WERI-Rb-1 (cell line): Measurements from ENCODE around the gene CDC42EP2.
A peak's percentile ranks its signal among the peaks of the same experiment; 100 is the strongest.

Experiments used
- DNase-seq: peaks from one replicate; pipeline ENCODE4 v3.0.0-alpha.2; 2020
- H3K27ac ChIP-seq: fragments of 250-450 bp; sonication (Bioruptor Pico); 2 replicates; pipeline ENCODE4 v1.5.1; 2020; ENCODE audit warnings: mild to moderate bottlenecking, moderate library complexity
- H3K27me3 ChIP-seq: fragments of 250-450 bp; sonication (Bioruptor Pico); 2 replicates; pipeline ENCODE4 v1.5.1; 2021; ENCODE audit warnings: mild to moderate bottlenecking, low read depth, moderate library complexity; ENCODE audit not compliant: insufficient read depth, severe bottlenecking
- H3K36me3 ChIP-seq: fragments of 250-450 bp; sonication (Bioruptor Pico); 2 replicates; pipeline ENCODE4 v1.5.1; 2020; ENCODE audit warnings: mild to moderate bottlenecking, moderate library complexity
- H3K4me3 ChIP-seq: 2 replicates; pipeline ENCODE4 v1.5.1; 2011; ENCODE audit warnings: low read depth, mild to moderate bottlenecking, control low read depth, low read length
- H3K9me3 ChIP-seq: fragments of 250-450 bp; sonication (Bioruptor Pico); 2 replicates; pipeline ENCODE4 v1.5.1; 2021; ENCODE audit warnings: mild to moderate bottlenecking, moderate library complexity; ENCODE audit not compliant: severe bottlenecking
- TF ChIP-seq, protein P1 (sequence below): IDR thresholded peaks from 2 replicates; pipeline ENCODE4 v1.5.1; 2011; ENCODE audit warnings: low read depth, mild to moderate bottlenecking, control low read depth, inconsistent platforms, low read length

Gene CDC42EP2

DNA sequence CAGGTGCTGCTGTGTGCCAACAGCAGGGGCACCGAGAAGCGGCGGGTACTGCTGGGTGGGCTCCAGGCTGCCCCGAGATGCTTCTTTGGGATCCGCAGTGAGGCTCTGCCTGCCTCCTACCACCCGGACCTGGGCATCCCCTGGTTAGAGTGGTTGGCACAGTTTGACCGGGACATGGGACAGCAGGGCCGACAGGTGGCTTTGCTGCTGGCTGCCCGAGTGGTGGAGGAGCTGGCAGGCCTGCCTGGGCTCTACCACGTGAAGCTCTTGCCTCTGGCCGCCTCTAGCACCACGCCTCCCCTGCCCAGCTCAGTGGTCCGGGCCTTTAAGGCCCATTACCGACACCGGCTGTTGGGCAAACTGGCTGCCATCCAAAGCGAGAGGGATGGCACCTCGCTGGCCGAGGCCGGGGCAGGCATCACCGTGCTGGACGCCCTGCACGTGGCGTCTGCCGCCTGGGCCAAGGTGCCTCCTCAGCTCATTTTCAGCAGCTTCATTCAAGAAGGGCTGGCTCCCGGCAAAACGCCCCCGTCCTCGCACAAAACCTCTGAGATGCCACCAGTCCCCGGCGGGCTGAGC, 41.8 kb downstream of the CDC42EP2 start:
- TF ChIP-seq, protein P1, sequence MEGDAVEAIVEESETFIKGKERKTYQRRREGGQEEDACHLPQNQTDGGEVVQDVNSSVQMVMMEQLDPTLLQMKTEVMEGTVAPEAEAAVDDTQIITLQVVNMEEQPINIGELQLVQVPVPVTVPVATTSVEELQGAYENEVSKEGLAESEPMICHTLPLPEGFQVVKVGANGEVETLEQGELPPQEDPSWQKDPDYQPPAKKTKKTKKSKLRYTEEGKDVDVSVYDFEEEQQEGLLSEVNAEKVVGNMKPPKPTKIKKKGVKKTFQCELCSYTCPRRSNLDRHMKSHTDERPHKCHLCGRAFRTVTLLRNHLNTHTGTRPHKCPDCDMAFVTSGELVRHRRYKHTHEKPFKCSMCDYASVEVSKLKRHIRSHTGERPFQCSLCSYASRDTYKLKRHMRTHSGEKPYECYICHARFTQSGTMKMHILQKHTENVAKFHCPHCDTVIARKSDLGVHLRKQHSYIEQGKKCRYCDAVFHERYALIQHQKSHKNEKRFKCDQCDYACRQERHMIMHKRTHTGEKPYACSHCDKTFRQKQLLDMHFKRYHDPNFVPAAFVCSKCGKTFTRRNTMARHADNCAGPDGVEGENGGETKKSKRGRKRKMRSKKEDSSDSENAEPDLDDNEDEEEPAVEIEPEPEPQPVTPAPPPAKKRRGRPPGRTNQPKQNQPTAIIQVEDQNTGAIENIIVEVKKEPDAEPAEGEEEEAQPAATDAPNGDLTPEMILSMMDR, result no peak
- Histone ChIP-seq H3K4me3 (no peak overlapping the region), H3K36me3 (peaks cover 13% of the 10 kb centered on the region), H3K9me3 (no peaks in the 10 kb centered on the region), H3K27ac (no peak overlapping the region), H3K27me3 (no peaks in the 10 kb centered on the region)
- DNase-seq, result no peak

DNA sequence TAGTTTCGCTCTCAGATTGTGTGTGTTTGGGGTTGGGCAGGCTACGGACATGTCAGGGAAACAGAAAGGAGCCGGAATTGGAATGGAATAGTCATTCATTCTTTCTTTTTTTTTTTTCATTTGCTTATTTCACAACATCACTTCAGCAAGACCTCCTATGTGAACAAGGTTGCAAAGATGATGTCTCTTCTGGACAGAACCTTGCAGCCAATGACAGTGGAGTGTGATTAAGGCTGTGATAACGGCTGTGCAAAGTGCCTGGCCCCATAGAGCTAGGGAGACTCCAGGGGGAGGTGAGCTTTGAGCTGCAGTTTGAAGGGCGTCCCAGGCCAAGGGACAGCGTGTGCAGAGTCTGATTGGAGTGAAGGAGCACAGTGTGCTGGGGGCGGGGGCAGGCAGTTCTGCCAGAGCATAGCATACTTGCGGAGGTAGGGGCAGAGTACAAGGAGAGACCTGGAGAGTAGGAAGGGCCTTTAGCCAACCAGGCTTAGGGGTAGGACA, 43.2 kb downstream of the CDC42EP2 start:
- Histone ChIP-seq H3K36me3 (peaks cover 3% of the 10 kb centered on the region; the same call in 1 of the 2 replicates), H3K4me3 (no peak overlapping the region), H3K9me3 (no peaks in the 10 kb centered on the region), H3K27ac (no peak overlapping the region), H3K27me3 (no peaks in the 10 kb centered on the region)
- TF ChIP-seq, protein P1, result no peak
- DNase-seq, result peak; percentile 34

DNA sequence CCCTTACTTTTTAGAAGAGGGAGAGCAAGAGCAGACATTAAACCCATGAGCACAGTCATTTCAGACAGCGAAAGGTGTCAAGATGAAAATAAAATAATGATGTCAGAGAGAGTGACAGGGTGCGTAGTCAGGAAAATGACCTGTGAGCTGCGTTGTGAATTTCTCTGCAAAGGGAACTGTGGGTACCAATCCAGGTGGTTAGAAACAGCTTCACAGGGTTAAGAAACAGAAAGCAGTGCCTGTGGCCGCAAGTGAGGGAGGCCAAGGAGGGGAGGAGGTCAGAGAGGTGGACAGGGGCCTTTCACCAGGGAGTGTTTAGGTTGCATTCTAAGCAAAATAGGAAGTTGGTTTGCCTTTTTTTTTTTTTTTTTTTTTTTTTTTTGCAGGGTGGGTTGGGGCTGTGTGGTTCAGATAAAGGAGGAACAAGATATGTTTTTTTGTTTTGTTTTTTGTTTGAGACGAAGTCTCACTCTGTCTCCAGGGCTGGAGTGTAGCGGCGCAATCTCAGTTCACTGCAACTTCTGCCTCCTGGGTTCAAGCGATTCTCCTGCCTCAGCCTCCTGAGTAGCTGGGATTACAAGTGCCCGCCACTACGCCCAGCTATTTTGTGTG, 47.8 kb downstream of the CDC42EP2 start:
- Histone ChIP-seq H3K27ac (no peak overlapping the region), H3K9me3 (no peaks in the 10 kb centered on the region), H3K4me3 (no peak overlapping the region), H3K27me3 (no peaks in the 10 kb centered on the region), H3K36me3 (no peaks in the 10 kb centered on the region)
- TF ChIP-seq, protein P1, result no peak
- DNase-seq, result no peak

DNA sequence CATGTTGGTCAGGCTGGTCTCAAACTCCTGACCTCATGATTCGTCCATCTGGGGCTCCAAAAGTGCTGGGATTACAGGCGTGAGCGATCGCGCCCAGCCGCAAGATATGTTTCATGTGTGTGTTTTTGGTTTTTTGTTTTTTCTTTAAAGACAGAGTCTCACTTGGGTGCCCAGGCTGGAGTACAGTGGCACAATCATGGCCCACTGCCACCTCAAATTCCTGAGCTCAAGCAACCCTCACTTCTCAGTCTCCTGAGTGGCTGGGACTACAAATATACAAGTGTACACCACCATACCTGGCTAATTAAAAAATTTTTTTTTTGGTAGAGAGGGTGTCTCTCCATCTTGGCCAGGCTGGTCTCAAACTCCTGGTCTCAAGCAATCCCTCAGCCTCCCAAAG, 48.3 kb downstream of the CDC42EP2 start:
- no peaks in the 10 kb centered on the region for H3K36me3 ChIP-seq
- no peaks in the 10 kb centered on the region for H3K27me3 ChIP-seq
- H3K27ac ChIP-seq, result no peak overlapping the region
- DNase-seq, result no peak
- H3K9me3 ChIP-seq, result no peaks in the 10 kb centered on the region
- H3K4me3 ChIP-seq, result no peak overlapping the region
- TF ChIP-seq, protein P1, result no peak

DNA sequence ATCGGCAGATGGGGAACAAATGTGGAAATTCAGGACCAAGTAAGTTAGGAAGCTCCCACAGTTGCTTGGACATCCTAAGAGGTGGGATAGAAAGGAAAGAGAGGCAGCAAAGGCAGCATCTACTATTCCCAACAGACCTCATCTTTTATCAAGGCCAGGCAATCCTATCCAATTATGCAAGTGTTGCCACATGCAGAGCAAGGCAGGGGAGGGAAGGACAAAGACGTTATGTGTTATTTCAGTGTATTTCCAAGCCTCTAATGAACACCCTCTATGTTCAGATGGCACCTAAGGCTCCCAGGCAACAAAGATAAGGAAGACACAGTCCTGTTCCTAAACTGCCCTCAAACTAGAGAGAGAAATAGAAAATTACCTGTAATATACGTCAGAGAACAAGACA, 49.1 kb downstream of the CDC42EP2 start:
- no peaks in the 10 kb centered on the region for H3K27me3 ChIP-seq
- no peaks in the 10 kb centered on the region for H3K9me3 ChIP-seq
- no peaks in the 10 kb centered on the region for H3K36me3 ChIP-seq
- TF ChIP-seq, protein P1, result no peak
- no peak overlapping the region for H3K27ac ChIP-seq
- H3K4me3 ChIP-seq, result no peak overlapping the region
- DNase-seq, result no peak
